GM23248 (cell line): ENCODE measurements around the gene SMCP.

Experiments
- EZH2 ChIP-seq: fragments of 200-600 bp; sonication (generic); IDR thresholded peaks from 2 replicates; pipeline ENCODE4 v1.6.1; 2018; ENCODE audit warnings: antibody characterized with exemption, mild to moderate bottlenecking; ENCODE audit not compliant: insufficient read depth, poor library complexity, severe bottlenecking
- EZH2phosphoT487 ChIP-seq: fragments of 200-600 bp; sonication (generic); IDR thresholded peaks from 2 replicates; pipeline ENCODE4 v1.6.1; 2018; ENCODE audit warnings: antibody characterized with exemption, moderate library complexity, mild to moderate bottlenecking, low read depth; ENCODE audit not compliant: insufficient read depth

GRCh38 chr1:152933196-152933595, 55.1 kb downstream of the SMCP start:
- TF ChIP-seq EZH2 (no peak), EZH2phosphoT487 (no peak)
